SK-N-SH treated with all-trans-retinoic acid at 6 μM for 48 hours (cell line): Measurements from ENCODE around the gene ARSG.

Experiments used
- ARNTL ChIP-seq: fragments of 450-650 bp; formaldehyde crosslinking; IDR thresholded peaks from 2 replicates; pipeline ENCODE4 v1.5.0; 2020; ENCODE audit warnings: low read depth, mild to moderate bottlenecking, moderate library complexity, borderline replicate concordance
- PATZ1 ChIP-seq: fragments of 250-450 bp; sonication (Bioruptor Pico); IDR thresholded peaks from 2 replicates; pipeline ENCODE4 v1.8.0; 2020; ENCODE audit warnings: mild to moderate bottlenecking, moderate library complexity, borderline replicate concordance
- RARB ChIP-seq: fragments of 250-450 bp; sonication (Bioruptor Pico); IDR thresholded peaks from 2 replicates; pipeline ENCODE4 v1.8.0; 2021; ENCODE audit warnings: mild to moderate bottlenecking, moderate library complexity
- ZFP3 ChIP-seq: fragments of 250-450 bp; sonication (Bioruptor Pico); IDR thresholded peaks from 2 replicates; pipeline ENCODE4 v1.5.0; 2020; ENCODE audit warnings: mild to moderate bottlenecking, moderate library complexity
- ZFP30 ChIP-seq: fragments of 450-650 bp; formaldehyde crosslinking; IDR thresholded peaks from 2 replicates; pipeline ENCODE4 v1.5.0; 2022; ENCODE audit warnings: mild to moderate bottlenecking, moderate library complexity
- ZNF70 ChIP-seq: fragments of 450-650 bp; formaldehyde crosslinking; IDR thresholded peaks from 2 replicates; pipeline ENCODE4 v1.5.0; 2020; ENCODE audit warnings: mild to moderate bottlenecking, moderate library complexity
- ZNF8 ChIP-seq: fragments of 450-650 bp; formaldehyde crosslinking; IDR thresholded peaks from 2 replicates; pipeline ENCODE4 v1.5.0; 2020; ENCODE audit warnings: mild to moderate bottlenecking, moderate library complexity

GRCh38 chr17:68428498-68429172, 137.3 kb downstream of the ARSG start:
- no peak for TF ChIP-seq ZFP3 (CRISPR knock-in tag)
- no peak for TF ChIP-seq ZNF8
- TF ChIP-seq ZFP30: no peak
- no peak for TF ChIP-seq ZNF70 (CRISPR knock-in tag)
- no peak for TF ChIP-seq PATZ1 (CRISPR knock-in tag)
- TF ChIP-seq ARNTL (CRISPR knock-in tag): no peak
- TF ChIP-seq RARB (CRISPR knock-in tag): no peak
